Hypothalamus (tissue), 51 donors: ENCODE data around the gene CFAP206.

ENCODE experiments used
- DNase-seq, 51 donors: peaks; one replicate each; lab custom pipeline; 2025; lab: John Stamatoyannopoulos, UW

CFAP206 gene, protein sequence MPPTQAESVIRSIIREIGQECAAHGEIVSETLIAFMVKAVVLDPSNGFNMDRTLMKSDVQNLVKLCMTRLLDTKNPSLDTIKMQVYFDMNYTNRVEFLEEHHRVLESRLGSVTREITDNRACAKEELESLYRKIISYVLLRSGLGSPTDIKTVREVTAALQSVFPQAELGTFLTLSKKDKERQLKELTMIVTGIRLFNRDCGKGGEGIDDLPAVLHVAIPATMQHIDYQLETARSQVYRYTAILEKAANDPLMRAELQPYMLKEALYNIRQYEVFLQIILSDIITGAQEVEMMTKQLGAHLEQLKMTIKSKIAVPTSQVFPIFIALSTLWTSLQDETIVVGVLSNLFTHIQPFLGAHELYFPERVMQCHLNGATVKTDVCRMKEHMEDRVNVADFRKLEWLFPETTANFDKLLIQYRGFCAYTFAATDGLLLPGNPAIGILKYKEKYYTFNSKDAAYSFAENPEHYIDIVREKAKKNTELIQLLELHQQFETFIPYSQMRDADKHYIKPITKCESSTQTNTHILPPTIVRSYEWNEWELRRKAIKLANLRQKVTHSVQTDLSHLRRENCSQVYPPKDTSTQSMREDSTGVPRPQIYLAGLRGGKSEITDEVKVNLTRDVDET

GRCh38 chr6:87407901-87408720 is at the start of gene CFAP206:
CFAP206 (plus strand) TSS chr6:87407972; CDS start chr6:87409840, 1,868 bp downstream.
- peak; percentile 41 to 92 (median 79) for DNase-seq

- DNase-seq, result no peak
Observed at GRCh38 chr6:87364602-87365252, 43.0 kb upstream of the CFAP206 start.

GRCh38 chr6:87366072-87366827 is 41.5 kb upstream of the CFAP206 start:
- no peak for DNase-seq

DNA sequence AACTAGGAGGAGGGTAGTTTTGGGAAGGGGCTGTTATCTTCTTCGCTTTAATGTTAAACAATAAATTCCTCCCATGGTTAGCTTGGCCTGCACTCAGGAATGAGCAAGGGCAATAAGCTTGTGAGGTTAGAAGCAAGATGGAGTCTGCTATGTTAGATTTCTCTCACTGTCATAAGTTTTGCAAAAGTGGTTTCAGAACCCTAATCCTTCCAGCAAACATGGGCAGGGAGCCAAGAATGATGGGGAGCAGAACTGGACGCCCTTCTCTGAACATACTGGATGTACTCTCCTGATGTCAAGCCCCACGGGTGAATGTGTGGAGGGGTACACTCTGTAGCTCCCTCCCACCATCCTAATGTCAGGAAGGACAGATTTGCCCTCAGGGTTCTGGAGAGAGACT is 40.9 kb upstream of the CFAP206 start:
- DNase-seq, result no peak

DNA sequence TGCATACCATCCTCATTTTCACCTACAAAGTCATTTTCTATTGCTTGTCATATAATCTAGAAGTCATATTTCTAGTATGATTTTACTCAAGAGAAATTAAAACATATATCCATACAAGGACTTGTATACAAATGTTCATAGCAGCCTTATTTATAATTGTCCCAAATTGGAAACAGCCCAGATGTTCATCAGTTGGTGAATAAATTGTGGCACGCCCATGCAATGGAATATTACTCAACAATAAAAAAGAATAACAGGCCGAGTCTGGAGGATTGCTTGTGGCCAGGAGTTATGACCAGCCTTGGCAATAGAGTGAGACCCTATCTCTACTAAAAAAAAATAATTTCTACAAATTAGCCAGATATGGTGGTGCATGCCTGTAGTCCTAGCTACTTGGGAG is 34.4 kb upstream of the CFAP206 start:
- no peak for DNase-seq

DNA sequence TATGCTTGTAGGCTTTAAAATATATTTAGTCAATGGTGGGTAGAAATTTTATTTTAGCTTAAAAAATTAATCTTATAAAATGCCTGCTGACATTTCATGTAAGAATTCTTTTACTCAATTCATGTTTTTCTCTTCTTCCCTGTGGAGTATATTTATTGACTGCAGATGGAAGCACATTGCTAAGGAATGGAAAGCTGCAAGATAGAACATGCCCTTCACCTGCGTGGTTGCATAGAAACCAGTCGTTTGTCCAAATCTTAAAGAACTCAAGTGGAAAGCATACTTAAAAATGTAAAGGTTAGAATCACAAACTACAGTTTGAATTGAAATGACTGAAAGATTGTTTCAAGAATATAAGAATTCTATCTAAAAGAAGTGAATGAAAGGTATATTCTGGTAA is 32.5 kb upstream of the CFAP206 start:
- no peak for DNase-seq

DNA sequence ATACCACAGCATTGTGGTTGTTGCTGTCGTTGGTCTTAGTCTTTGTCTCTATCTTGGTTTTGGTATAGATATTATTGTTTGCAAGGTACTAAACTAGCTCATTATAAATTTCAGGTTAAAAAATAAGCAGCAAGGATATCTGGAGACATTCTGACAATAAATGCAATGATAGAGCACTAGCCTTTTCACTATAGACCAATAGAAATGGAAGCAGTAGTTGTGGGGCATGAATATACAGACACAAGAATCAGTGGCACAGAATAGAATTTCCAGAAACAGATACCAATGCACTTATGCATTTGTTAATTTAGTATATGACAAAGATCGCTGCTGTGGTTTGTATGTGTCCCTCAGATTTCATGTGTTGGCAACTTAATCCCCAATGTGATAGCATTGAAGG is 31.1 kb upstream of the CFAP206 start:
- no peak for DNase-seq

DNA sequence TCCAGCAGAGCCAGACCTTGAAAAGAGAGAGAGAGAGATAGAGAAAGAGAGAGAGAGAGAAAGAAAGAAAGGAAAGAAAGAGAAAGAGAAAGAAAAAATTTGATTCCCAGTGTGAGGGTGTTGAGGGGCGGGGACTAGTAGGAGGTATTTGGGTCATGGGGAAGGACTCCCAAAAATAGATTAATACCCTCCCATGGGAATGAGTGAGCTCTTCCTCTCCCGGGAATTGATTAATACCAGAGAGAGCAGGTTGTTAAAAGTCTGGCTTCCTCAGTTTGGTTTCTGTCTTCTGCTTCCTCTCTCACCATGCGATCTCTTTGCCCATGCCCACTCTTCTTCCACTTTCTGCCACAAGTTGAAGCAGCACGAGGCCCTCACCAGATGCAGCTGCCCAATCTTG is 28.8 kb upstream of the CFAP206 start:
- no peak for DNase-seq

DNA sequence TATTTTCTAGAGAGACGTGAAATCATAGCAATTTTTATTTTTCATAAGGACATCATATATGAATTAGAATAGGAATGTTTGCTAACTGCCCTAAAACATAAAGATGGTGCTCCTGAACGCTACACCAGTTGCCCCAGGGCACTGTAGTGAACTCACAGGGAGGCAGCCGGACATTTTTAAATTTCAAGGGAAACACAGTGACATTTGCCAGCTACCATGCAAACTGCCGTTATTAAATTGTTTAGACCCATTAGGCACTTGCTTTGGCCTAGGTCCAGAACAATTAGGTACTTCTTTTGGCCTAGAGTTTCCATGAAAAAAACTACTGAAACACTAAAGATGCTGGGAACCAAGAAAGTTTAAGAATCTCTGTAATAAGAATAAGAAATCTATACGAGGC is 24.9 kb upstream of the CFAP206 start:
- DNase-seq, result no peak

DNA sequence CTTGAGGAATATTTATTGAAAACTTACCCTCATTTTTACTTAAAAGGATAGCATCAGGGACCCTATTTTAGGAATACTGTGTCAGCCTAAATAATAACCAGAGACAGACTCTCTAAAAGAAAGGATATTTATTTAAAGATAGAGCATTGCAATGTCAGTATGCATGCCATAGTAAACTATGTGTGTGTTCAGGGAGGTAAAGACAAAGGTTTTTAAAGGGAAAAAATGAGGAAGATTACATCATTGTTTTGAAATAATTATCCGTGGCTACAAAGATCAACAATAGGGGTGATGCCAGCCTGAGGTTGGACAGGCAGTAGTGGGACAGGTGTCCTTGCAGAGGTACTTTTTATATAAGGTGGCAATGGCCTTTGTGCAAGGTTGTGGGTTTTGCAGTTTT is 23.7 kb upstream of the CFAP206 start:
- DNase-seq, result no peak

DNA sequence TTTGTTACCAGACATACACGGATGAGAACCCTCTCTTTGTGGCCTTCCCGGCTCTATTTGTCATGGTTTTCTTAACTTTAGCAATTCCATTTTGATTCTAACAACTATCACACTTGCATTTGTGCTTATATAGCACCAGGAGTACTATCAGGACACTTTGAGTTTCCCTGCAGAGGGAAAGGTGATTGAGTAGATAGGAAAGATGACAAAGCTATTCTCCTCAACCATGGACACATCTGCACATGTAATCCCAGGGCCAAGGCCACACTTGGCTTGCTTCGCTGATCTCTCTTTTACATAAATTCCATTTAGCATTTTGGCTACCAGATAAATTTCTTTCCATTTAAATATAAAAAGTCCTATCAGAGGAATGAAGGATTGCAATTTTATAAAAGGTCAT is 23.3 kb upstream of the CFAP206 start:
- no peak for DNase-seq

DNA sequence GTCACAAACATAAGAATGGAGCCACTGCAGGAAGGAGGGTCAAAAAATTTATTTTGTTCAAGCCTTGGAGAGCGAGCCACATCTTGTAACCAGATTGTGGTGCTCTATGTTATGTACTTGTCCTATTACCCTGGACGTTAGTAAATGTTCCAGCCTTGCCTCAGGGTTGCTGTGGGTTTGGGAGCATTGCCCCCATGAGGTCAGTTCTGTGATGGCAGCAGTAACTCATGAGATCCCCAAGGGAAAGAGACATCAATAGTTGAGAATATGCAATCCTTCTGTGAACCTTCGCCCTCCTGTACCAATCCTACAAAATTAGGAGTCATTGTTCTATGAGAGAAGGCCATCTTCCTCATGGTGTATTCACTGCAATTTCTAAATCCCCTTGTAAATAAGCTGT is 16.4 kb upstream of the CFAP206 start:
- DNase-seq, result peak in 6 of 51 donors; percentile 1 to 11 (median 7)

DNA sequence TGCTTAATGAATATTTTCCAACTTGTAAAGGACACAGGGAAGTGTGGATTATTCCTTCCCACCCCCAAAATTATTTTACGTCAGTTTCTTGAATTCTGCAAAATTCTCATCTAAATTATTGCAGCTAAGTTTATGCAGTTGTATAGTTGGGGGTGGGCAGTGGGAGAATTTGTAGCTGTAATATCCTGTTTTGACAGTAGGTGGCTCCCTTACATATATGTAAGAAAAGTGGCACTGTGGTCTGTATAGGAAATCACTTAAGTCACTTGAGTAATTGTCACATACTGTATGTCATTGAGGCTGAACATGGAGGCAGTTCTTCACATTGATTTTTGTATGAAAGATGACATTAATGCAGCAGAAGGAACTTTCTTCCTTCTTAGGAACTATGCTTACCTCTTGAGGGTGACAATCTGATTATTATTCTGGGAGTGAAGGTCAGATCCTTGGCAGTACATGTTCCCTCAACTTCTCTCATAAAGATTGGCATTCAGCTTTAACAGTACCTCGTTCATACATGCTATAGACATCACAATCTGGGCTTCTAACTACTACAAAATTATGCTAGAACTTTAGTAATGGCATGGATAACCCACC is 14.6 kb upstream of the CFAP206 start:
- peak in 7 of 51 donors; percentile 1 to 63 (median 27) for DNase-seq

DNA sequence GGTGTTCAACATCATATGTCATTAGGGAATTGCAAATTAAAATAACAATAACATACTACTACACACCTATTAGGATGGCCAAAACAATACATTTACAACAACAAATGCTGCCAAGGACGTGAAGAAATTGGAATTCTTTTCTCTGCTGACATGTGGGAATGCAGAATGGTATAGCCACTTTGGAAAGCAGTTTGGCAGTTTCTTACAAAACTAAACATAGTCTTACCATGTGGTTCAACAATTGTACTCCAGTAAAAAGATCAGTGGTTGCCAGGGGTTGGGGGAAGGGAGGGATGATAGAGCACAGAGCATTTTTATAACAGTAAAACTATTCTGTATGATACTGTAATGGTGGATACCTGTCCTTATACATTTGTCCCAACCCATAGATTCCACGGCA is 12.3 kb upstream of the CFAP206 start:
- DNase-seq, result no peak

DNA sequence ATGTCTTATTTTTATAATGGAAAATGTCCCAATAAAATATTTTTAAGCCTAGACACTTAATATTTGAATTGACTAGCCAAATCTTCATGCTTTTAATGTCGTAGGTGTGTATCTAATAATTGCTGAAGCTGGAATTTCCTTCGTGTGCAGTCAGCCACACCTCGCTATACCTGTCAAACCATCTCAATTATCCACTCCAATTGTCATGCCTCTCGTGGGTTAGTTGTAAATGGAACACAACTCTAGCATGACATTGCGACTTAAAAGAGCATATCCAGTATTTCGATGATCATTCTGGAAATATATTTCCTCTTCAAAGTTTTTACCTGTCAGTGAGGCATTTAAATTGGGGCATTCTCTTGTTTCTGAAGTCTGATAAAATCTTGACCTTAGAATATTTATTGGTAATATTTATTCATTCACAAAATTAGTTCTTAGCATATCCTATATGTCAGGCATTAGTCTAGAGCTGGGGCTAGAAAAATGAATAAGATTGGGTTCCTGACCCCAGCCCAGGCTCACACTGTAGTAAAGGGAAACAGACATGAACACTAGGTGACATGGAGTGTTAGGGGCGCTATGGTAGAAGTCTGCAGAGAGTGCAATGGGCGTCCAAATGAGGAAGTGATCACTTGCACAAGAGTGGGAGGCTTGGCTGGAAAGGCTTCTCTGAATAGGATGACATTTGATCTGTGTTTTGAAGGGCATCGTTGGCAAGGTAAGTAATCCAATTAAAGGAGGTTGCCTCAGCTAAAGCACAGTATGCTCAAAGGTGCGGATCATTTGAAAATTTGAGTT is 11.0 kb upstream of the CFAP206 start:
- no peak for DNase-seq

DNA sequence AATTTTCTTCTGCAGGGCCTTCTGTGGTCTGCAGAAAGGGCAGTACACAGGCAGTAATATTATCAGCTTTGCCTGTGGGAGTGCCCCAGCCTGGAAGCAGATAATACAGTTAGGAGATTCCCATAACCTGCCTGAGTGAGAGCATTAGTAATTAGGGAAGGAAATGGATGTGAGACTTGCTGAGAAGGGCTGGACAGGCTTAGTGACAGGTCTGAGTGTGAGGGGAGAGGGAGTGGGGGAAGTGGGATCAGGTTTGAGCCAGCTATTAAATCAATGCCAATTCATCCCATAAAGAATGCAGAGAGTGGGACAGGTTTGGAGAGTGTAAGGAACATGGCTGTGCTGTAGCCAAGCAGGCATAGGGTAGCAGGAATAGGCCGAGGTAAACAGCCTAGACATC is 10.1 kb upstream of the CFAP206 start:
- DNase-seq, result no peak

GRCh38 chr6:87401832-87402231 is 5.9 kb upstream of the CFAP206 start:
- no peak for DNase-seq

- DNase-seq, result peak in 14 of 51 donors; percentile 16 to 90 (median 46)
Observed at GRCh38 chr6:87407561-87407900, 241 bp upstream of the CFAP206 start.

GRCh38 chr6:87408721-87409155 is 966 bp downstream of the CFAP206 start:
- no peak for DNase-seq
